GM21447 (cell line): Measurements from ENCODE around the gene EARS2.

Source experiments
- ATAC-seq: cut with Tn5 transposase; IDR thresholded peaks from one replicate; pipeline ENCODE4 v1.9.1; 2021; ENCODE audit not compliant: unreplicated experiment

Gene EARS2

DNA sequence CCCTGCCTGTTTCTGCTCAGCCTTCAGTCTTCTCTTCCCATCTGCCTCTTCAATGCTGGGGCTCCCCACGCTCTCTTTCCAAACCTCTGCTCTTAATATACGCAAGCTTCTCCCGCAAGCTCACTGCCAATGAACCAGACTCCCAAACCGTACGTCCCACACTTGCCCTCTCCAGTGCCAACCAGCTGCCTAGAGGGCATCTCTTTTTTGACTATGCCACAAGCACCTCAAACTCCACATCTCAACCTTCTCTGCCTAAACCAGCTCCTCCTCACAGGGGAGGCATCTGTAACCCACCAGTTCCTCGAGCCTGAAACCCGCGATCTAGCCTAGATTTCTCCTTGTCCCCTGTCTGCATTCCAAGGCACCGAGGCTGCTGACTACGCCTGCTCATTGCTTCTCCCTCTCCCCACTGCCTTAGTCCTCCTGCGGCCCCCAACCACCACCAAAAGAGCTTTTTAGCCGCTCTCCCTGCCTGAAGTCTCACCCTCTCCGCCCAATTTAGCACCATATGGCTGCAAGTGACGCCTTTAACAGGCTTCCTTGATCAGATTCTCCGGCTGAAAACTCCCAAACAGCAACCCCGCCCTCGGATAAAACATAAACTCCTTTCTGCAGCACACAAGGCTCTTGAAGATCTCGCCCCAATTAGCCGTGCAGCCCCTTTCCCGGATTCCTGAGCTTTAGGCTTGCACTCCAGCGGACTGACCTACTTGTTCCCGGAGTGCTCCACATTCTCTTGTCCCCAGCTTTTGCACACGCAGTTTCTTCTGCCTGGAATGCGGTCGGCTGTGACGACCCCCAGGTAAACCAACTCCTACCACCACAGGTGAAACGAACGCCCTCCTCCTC, 48.3 kb downstream of the EARS2 start:
- no peak for ATAC-seq

GRCh38 chr16:23506606-23506994, 50.5 kb downstream of the EARS2 start:
- no peak for ATAC-seq

GRCh38 chr16:23505671-23506605, 51.2 kb downstream of the EARS2 start:
- ATAC-seq: no peak

DNA sequence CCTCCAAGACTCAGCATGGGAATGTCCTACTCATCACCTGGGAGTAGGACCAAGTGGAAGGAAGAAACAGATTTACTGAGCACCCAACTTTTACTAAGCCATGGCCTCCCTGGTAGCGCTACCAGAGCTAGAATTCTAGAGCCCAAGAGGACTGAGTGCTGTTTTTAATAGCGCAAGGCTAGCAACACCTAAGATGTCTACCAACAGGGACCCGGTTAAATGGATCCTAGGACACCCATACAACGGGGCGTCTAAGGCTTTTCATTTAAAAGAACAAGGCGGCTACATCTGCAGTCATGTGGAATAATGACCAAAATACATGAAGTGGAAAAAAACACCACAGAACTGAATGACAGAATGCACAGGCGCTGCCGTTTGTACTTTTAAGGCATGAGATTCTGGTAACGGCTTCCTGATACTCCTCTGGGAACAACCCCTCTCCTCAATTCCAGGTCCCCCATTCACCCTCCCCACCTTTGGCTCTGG, 51.9 kb downstream of the EARS2 start:
- no peak for ATAC-seq

GRCh38 chr16:23504453-23505179, 52.5 kb downstream of the EARS2 start:
- peak; percentile 73 for ATAC-seq

GRCh38 chr16:23504076-23504452, 53.1 kb downstream of the EARS2 start:
- no peak for ATAC-seq

DNA sequence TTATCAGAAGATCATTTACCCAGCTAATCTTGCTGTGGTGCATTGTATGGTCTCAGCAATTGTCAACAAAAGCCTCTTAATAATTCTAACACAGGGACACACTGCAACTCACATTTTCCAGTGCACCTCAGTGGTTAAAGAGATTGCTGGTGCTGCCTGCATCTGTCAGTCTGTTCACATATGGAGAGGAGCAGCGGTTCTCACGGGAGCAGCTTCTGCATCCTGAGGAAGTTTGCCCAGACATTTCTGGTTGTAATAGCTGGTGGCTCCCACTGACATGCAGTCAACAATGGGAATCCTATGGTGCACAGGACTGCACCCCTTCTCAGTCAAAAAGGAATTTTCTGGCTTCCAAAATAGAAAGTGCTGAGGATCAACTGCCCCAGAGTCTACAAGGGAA, 54.7 kb downstream of the EARS2 start:
- no peak for ATAC-seq

- no peak for ATAC-seq
These were observed 55.9 kb downstream of the EARS2 start for GRCh38 chr16:23501291-23501690.

- no peak for ATAC-seq
These were observed 56.3 kb downstream of the EARS2 start for GRCh38 chr16:23500862-23501225.

DNA sequence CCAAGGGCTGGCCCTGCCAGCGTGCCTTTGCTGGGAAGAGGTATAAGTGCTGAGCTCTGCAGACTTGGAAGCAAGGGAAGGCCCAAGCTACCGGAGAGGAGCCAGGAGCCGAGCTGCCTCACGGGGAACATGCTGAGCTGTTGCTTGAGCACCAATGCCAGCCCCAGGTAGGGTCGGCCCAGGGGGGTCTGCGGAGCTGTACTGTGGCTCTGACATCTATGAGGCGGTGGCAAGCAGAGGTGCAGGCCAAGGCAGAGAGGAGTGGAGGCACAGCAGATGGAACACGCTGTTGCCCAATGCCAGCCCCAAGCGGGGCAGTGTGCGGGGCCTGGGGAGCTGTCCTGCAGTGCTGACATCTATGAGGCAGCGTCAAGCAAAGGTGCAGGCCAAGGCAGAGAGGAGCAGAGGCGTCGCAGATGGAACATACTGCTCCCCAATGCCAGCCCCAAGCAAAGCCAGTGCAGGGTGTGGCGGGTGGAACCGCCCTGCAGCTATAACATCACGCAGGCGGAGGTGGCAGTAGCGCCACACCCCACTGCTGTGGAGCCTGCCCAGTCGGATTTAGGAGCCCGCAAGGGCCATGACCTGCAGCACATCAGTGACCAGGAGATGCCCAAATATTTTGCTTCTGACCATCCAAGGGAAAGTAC, 56.8 kb downstream of the EARS2 start:
- no peak for ATAC-seq

DNA sequence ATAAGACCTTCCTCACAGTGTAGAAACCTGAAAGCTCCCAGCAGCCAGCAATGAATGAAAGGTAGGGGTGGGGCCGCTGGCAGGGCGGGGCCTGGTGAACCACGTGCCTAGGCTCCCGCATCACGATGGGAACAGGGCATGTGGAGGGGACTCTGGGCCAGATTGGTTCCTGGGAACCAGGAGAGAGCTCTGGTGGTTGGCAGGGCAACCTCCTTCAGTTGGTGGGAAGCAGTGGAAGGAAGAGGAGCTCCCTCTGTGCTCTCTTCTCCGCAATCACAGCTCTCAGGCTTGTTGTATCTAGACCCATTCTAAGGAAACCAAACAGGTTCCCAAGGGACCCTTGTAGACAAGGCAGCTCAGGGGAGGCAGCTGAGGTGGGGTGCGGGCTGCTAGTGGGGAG, 57.3 kb downstream of the EARS2 start:
- no peak for ATAC-seq

DNA sequence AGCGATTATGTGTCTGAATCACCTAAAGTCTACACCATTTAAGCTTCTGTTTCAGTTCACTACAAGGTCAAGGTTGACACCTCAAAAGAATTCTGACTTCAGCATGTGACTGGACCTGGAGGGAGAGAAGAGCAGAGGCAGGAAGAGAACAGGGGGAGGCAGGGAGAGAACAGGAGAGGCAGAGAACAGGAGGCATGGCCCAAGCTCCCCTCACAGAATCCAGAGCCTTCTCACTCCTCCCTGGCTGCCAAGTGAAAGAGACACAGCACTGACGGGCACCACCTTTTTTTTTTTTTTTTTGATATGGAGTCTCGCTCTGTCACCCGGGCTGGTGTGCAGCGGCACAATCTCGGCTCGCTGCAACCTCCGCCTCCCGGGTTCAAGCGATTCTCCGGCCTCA, 58.3 kb downstream of the EARS2 start:
- ATAC-seq: no peak

DNA sequence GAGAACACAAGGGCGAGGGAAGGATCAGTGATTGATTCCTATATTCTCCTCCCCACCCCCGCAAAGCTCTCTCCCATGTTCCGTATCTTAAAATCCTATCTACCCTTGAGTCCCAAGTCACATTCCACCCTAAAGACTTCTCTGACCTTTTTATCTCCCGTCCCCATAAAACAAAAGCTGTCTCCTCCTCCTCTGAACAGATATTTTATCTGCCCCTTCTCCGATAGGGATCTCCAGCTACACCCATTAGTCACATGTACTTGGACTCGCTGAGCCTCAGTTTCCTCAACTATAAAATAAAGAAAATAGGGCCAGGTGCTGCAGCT, 59.6 kb downstream of the EARS2 start:
- no peak for ATAC-seq

GRCh38 chr16:23496821-23497542, 60.2 kb downstream of the EARS2 start:
- no peak for ATAC-seq

DNA sequence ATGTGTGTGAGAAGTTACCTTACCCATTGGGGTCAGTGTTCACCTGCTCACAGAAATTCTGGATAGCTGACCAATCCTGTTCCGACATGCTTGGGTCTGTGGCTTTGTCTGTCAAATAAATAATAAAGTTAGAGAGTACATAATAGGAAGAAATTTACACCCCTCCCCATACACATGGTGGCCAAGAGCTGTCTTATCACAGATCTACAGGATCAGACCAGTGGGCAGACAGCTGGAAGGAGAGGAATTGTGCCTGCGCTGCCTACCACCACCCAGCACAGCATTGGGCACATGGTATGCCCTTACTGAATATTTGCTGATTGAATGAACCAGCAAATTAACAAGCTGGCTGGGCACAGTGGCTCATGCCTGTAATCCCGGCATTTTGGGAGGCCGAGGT, 61.5 kb downstream of the EARS2 start:
- no peak for ATAC-seq

DNA sequence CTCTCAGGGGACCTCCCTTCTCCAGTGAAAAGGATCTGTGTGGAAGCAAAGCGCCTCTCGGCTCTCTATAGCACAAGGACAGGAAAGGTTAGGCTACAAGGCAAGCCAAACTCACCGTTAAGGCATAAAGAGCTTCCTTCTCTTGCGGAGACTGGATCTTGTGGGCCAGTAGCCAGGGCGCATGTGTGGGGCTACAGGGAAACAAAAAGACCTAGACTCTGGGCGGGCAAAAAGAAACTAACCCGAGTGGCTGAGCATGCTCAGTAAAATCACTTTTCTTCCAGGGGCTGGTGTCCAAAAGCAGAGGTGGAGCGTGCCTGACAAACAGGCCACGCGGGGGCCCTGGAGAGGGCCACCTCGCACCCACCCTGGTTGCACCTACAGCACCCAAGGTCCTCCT, 63.0 kb downstream of the EARS2 start:
- no peak for ATAC-seq

GRCh38 chr16:23491490-23492391, 65.4 kb downstream of the EARS2 start:
- ATAC-seq: no peak

- ATAC-seq: no peak
These were observed 70.7 kb downstream of the EARS2 start for GRCh38 chr16:23486480-23486879.

GRCh38 chr16:23485841-23486240, 71.3 kb downstream of the EARS2 start:
- ATAC-seq: no peak
